Sigmoid colon (tissue), 4 donors: ENCODE results near the gene TOMM6.

ENCODE experiments used
- CTCF ChIP-seq, 4 experiments: fragments of 450-650 bp in 3 of 4; fragments of 200-600 bp in 1 of 4; IDR thresholded peaks; one replicate each; pipeline ENCODE4 v1.5.1; 2016 to 2019; ENCODE audit warnings: antibody characterized with exemption in 4 of 4, mild to moderate bottlenecking in 3 of 4, moderate library complexity in 2 of 4
- POLR2A ChIP-seq, 2 donors: fragments of 450-650 bp; IDR thresholded peaks; one replicate each; pipeline ENCODE4 v1.6.1; 2016; ENCODE audit warnings: antibody characterized with exemption in 2 of 2, mild to moderate bottlenecking in 2 of 2, moderate library complexity in 2 of 2
- POLR2AphosphoS5 ChIP-seq, 4 donors: sonication (generic); formaldehyde crosslinking; IDR thresholded peaks; one replicate each; pipeline ENCODE4 v1.6.1; 2017; ENCODE audit warnings: antibody characterized with exemption in 4 of 4

GRCh38 chr6:41757931-41758640 is 29.4 kb upstream of the TOMM6 start:
- TF ChIP-seq POLR2AphosphoS5 (IDR thresholded peaks at IDR 0.05) (no peak), CTCF (IDR thresholded peaks at IDR 0.05) (no peak), POLR2A (IDR thresholded peaks at IDR 0.05) (no peak)
